BJ (cell line): Measurements from ENCODE around the gene GNAS-AS1. TPM values are rescaled to one million over a fixed set of nuclear protein-coding genes. Genes with fewer than 3 reads are reported as not detected.

ENCODE experiments used
- CTCF ChIA-PET: fragments of 350-600 bp; formaldehyde crosslinking; extraction: SDS; loops from one replicate; lab custom pipeline; 2021; ENCODE audit warnings: antibody characterized with exemption, inconsistent platforms; lab: Yijun Ruan, JAX
- POLR2A ChIA-PET: fragments of 300-600 bp; sonication (Branson Sonifier 250); formaldehyde crosslinking; extraction: SDS; loops from one replicate; lab custom pipeline; 2021; ENCODE audit warnings: antibody characterized with exemption; lab: Charles Lee
- DNase-seq: peaks from one replicate; pipeline ENCODE4 v3.0.0-alpha.2; 2011; ENCODE audit warnings: low read depth
- H3K27me3 ChIP-seq: 2 replicates; pipeline ENCODE4 v1.6.0; 2011; ENCODE audit warnings: low read length; ENCODE audit not compliant: control insufficient read depth, insufficient read depth
- H3K36me3 ChIP-seq: 2 replicates; pipeline ENCODE4 v1.5.1; 2011; ENCODE audit warnings: low read length; ENCODE audit not compliant: control insufficient read depth, insufficient read depth
- H3K4me3 ChIP-seq: 2 replicates; pipeline ENCODE4 v1.5.1; 2011; ENCODE audit warnings: low read depth, mild to moderate bottlenecking, control low read depth, low read length
- CTCF ChIP-seq: IDR thresholded peaks from 2 replicates; pipeline ENCODE4 v1.5.1; 2011; ENCODE audit warnings: low read depth, mild to moderate bottlenecking, control low read depth, inconsistent platforms, low read length, moderate library complexity; ENCODE audit not compliant: insufficient read depth
- polyA plus RNA-seq: library from polyadenylated mRNA; depleted of rRNA; stranded (reverse); fragments of >200 nt; gene quantifications from 2 replicates; pipeline ENCODE4 v1.2.3, GENCODE V29; 2011

GNAS-AS1 gene
- polyA plus RNA-seq, 1 experiment = 0.45 TPM

- H3K36me3 ChIP-seq = no peaks in the 10 kb centered on the region
- DNase-seq = no peak
- POLR2A ChIA-PET = no interaction called here
- H3K27me3 ChIP-seq = peaks cover 3% of the 10 kb centered on the region; the same call in 1 of the 2 replicates
- H3K4me3 ChIP-seq = no peak overlapping the region
- CTCF ChIA-PET = no interaction called here
- no peak for TF ChIP-seq CTCF
Measured at GRCh38 chr20:58815448-58815847, 35.3 kb downstream of the GNAS-AS1 start.

GRCh38 chr20:58813369-58813768 lies 37.3 kb downstream of the GNAS-AS1 start:
- DNase-seq = no peak
- POLR2A ChIA-PET = no interaction called here
- H3K36me3 ChIP-seq = no peaks in the 10 kb centered on the region
- H3K4me3 ChIP-seq = no peak overlapping the region
- no peak for TF ChIP-seq CTCF
- H3K27me3 ChIP-seq = peaks cover 5% of the 10 kb centered on the region; the same call in 1 of the 2 replicates
- CTCF ChIA-PET = no interaction called here

- ChIA-PET CTCF (no interaction called here), POLR2A (no interaction called here)
- no peak overlapping the region for H3K4me3 ChIP-seq
- H3K36me3 ChIP-seq = no peaks in the 10 kb centered on the region
- TF ChIP-seq CTCF = no peak
- peaks cover 8% of the 10 kb centered on the region for H3K27me3 ChIP-seq
- no peak for DNase-seq
Measured at GRCh38 chr20:58811334-58811733, 39.4 kb downstream of the GNAS-AS1 start.

- TF ChIP-seq CTCF = no peak
- no peak for DNase-seq
- CTCF ChIA-PET = no interaction called here
- POLR2A ChIA-PET = no interaction called here
- Histone ChIP-seq H3K27me3 (peaks cover 8% of the 10 kb centered on the region), H3K36me3 (no peaks in the 10 kb centered on the region), H3K4me3 (no peak overlapping the region)
Measured at GRCh38 chr20:58810879-58811250, 39.8 kb downstream of the GNAS-AS1 start.

GRCh38 chr20:58810116-58810878 lies 40.4 kb downstream of the GNAS-AS1 start:
- no peak for TF ChIP-seq CTCF
- ChIA-PET CTCF (no interaction called here), POLR2A (no interaction called here)
- Histone ChIP-seq H3K36me3 (no peaks in the 10 kb centered on the region), H3K4me3 (no peak overlapping the region), H3K27me3 (peaks cover 8% of the 10 kb centered on the region)
- no peak for DNase-seq
